ENCODE results near the gene MCM3. TPM values are rescaled to one million over a fixed set of nuclear protein-coding genes. Genes with fewer than 3 reads are reported as not detected.
A peak's percentile ranks its signal among the peaks of the same experiment; 100 is the strongest.

Gene MCM3
- total RNA-seq, 2 donors from 2014 or later, result 168 to 172 TPM

GRCh38 chr6:52306972-52307870, 22.7 kb upstream of the MCM3 start:
- H3K9me3 Mint-ChIP-seq, result no peaks in the 10 kb centered on the region

DNA sequence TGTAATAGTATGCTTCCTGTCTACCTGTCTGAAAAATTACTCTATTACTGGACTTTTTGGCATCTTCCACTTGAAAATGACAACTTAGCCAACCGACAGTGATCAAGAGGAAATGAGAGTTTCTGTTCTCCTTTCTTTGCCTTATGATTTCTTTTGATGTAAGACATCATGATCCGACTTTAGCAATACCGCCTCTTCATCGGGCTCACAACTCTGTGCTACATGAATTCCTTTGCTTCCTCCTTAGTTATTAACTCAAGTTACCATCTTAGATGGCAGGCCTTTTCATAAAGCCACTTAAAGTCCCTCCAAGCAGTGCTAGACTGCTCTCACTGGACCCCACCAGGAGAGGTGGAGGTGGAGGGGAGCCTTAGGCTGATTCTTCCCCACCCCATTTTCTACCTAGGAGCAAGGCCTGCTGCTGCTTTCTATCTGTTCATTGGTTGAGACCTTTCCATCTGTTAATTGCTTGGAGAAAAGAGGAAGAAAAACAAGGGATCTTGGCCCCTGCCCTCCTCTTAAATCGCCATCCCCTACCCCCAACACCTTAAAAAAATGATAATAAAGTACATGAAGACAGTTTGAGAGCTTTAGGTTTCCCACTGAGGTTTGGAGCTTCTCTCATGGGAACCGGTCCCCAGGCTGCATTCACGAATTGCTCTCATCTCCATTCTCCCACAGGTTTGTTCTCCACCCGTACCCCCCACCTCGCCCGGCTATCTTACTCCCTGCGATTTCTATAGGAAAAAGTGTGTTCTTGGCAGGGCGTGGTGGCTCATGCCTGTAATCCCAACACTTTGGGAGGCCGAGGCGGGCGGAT, 21.6 kb upstream of the MCM3 start:
- no peak overlapping the region for H3K9ac ChIP-seq (ENCODE audit: extremely low read depth, low read length, poor library complexity, severe bottlenecking)
- H3K27me3 ChIP-seq (ENCODE audit: control insufficient read depth, insufficient read depth, low read length, poor library complexity, severe bottlenecking), result no peaks in the 10 kb centered on the region
- TF ChIP-seq, protein P1, sequence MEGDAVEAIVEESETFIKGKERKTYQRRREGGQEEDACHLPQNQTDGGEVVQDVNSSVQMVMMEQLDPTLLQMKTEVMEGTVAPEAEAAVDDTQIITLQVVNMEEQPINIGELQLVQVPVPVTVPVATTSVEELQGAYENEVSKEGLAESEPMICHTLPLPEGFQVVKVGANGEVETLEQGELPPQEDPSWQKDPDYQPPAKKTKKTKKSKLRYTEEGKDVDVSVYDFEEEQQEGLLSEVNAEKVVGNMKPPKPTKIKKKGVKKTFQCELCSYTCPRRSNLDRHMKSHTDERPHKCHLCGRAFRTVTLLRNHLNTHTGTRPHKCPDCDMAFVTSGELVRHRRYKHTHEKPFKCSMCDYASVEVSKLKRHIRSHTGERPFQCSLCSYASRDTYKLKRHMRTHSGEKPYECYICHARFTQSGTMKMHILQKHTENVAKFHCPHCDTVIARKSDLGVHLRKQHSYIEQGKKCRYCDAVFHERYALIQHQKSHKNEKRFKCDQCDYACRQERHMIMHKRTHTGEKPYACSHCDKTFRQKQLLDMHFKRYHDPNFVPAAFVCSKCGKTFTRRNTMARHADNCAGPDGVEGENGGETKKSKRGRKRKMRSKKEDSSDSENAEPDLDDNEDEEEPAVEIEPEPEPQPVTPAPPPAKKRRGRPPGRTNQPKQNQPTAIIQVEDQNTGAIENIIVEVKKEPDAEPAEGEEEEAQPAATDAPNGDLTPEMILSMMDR (conservative IDR thresholded peaks at IDR 0.05), result no peak
- Mint-ChIP-seq H3K9me3 (no peaks in the 10 kb centered on the region), H3K27ac (no peak overlapping the region), H3K4me1 (peaks cover 3% of the 10 kb centered on the region), H3K36me3 (ENCODE audit: low read depth) (no peaks in the 10 kb centered on the region), H3K27me3 (ENCODE audit: insufficient read depth) (peaks cover 6% of the 10 kb centered on the region), H3K4me3 (peak overlapping the region; percentile 63)
- H3K4me1 ChIP-seq (ENCODE audit: control insufficient read depth, insufficient read depth, low read length), result no peaks in the 10 kb centered on the region
- H3K27ac ChIP-seq (ENCODE audit: low read depth, low read length), result no peak overlapping the region
- no peaks in the 10 kb centered on the region for H3K36me3 ChIP-seq (ENCODE audit: control insufficient read depth, insufficient read depth, low read length)
- WGBS, 2 experiments (ENCODE audit: insufficient coverage in 1 of 2, insufficient read length in 1 of 2), result 91 to 93% methylated on average over 6 to 15 of the region's 15 CpGs
- H3K4me3 ChIP-seq (ENCODE audit: low read length), result no peak overlapping the region
- no peak for DNase-seq
- H3K9me3 ChIP-seq (ENCODE audit: control insufficient read depth, low read length), result no peaks in the 10 kb centered on the region

More at GRCh38 chr6:52306972-52307870, 22.7 kb upstream of the MCM3 start:
- peaks cover 6% of the 10 kb centered on the region for H3K4me1 Mint-ChIP-seq
- DNase-seq, result peak; percentile 71
- WGBS, 2 experiments (ENCODE audit: insufficient coverage in 1 of 2, insufficient read length in 1 of 2), result 91 to 92% methylated on average over 10 to 32 of the region's 32 CpGs
- no peaks in the 10 kb centered on the region for H3K9me3 ChIP-seq (ENCODE audit: control insufficient read depth, low read length)
- H3K27ac Mint-ChIP-seq, result no peak overlapping the region
- no peak overlapping the region for H3K27ac ChIP-seq (ENCODE audit: low read depth, low read length)
- no peak overlapping the region for H3K9ac ChIP-seq (ENCODE audit: extremely low read depth, low read length, poor library complexity, severe bottlenecking)
- no peaks in the 10 kb centered on the region for H3K4me1 ChIP-seq (ENCODE audit: control insufficient read depth, insufficient read depth, low read length)
- H3K4me3 Mint-ChIP-seq, result peak overlapping the region; percentile 63
- H3K36me3 ChIP-seq (ENCODE audit: control insufficient read depth, insufficient read depth, low read length), result no peaks in the 10 kb centered on the region
- H3K36me3 Mint-ChIP-seq (ENCODE audit: low read depth), result no peaks in the 10 kb centered on the region
- TF ChIP-seq, protein P1 (conservative IDR thresholded peaks at IDR 0.05), result no peak
- H3K27me3 ChIP-seq (ENCODE audit: control insufficient read depth, insufficient read depth, low read length, poor library complexity, severe bottlenecking), result no peaks in the 10 kb centered on the region
- H3K27me3 Mint-ChIP-seq (ENCODE audit: insufficient read depth), result peaks cover 6% of the 10 kb centered on the region
- no peak overlapping the region for H3K4me3 ChIP-seq (ENCODE audit: low read length)

DNA sequence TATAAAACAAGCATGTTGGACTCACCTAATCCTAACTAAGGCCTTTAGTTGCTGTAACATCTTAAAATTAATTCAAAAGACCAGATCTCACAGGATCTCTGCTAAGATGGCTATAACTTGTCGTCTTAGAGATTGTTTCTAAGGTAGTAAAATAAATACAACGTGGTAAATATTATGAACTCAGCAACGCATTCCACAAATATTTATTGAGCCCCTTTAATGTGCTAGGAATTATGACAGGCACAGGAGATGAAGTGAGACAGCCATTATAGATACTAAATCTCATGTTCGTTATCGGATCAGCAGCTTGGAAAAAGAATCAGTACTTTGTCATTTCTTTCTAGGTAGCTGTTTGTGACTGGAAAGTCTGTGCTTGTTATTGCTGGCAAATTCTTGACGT, 20.9 kb upstream of the MCM3 start:
- no peaks in the 10 kb centered on the region for H3K4me1 ChIP-seq (ENCODE audit: control insufficient read depth, insufficient read depth, low read length)
- no peak overlapping the region for H3K27ac ChIP-seq (ENCODE audit: low read depth, low read length)
- Mint-ChIP-seq H3K4me1 (peaks cover 3% of the 10 kb centered on the region), H3K27me3 (ENCODE audit: insufficient read depth) (peaks cover 6% of the 10 kb centered on the region), H3K36me3 (ENCODE audit: low read depth) (no peaks in the 10 kb centered on the region), H3K4me3 (no peak overlapping the region), H3K27ac (no peak overlapping the region), H3K9me3 (no peaks in the 10 kb centered on the region)
- no peaks in the 10 kb centered on the region for H3K36me3 ChIP-seq (ENCODE audit: control insufficient read depth, insufficient read depth, low read length)
- H3K9ac ChIP-seq (ENCODE audit: extremely low read depth, low read length, poor library complexity, severe bottlenecking), result no peak overlapping the region
- H3K4me3 ChIP-seq (ENCODE audit: low read length), result no peak overlapping the region
- H3K27me3 ChIP-seq (ENCODE audit: control insufficient read depth, insufficient read depth, low read length, poor library complexity, severe bottlenecking), result no peaks in the 10 kb centered on the region
- WGBS, 2 experiments (ENCODE audit: insufficient coverage in 1 of 2, insufficient read length in 1 of 2), result 92 to 97% methylated on average over 4 to 6 of the region's 6 CpGs
- DNase-seq, result no peak
- TF ChIP-seq, protein P1 (conservative IDR thresholded peaks at IDR 0.05), result no peak
- H3K9me3 ChIP-seq (ENCODE audit: control insufficient read depth, low read length), result no peaks in the 10 kb centered on the region
